Loucy (cell line): ENCODE measurements around the gene AFF3.

Experiments used
- H2AFZ ChIP-seq: fragments of 200-600 bp; sonication (generic); 2 replicates; pipeline ENCODE4 v1.6.0; 2016; ENCODE audit warnings: antibody characterized with exemption, mild to moderate bottlenecking, low read length, moderate library complexity
- H3F3A ChIP-seq: fragments of 200-600 bp; 2 replicates; pipeline ENCODE4 v1.6.0; 2016; ENCODE audit warnings: antibody characterized with exemption, low read depth, mild to moderate bottlenecking
- H3K27me3 ChIP-seq: fragments of 200-600 bp; sonication (generic); 2 replicates; pipeline ENCODE4 v1.6.1; 2014; ENCODE audit warnings: low read length, mild to moderate bottlenecking; ENCODE audit not compliant: insufficient read depth, poor library complexity, severe bottlenecking
- H3K36me3 ChIP-seq: fragments of 200-600 bp; sonication (generic); 2 replicates; pipeline ENCODE4 v1.6.1; 2016; ENCODE audit warnings: low read length; ENCODE audit not compliant: insufficient read depth
- H3K4me1 ChIP-seq: fragments of 200-600 bp; sonication (generic); 2 replicates; pipeline ENCODE4 v1.5.1; 2014; ENCODE audit warnings: low read length, mild to moderate bottlenecking; ENCODE audit not compliant: insufficient read depth, poor library complexity, severe bottlenecking
- H3K4me2 ChIP-seq: fragments of 200-600 bp; sonication (generic); 2 replicates; pipeline ENCODE4 v1.6.0; 2014; ENCODE audit warnings: antibody characterized with exemption, low read length, low read depth, mild to moderate bottlenecking; ENCODE audit not compliant: poor library complexity, severe bottlenecking
- H3K4me3 ChIP-seq: fragments of 200-600 bp; sonication (generic); 2 replicates; pipeline ENCODE4 v1.5.1; 2014; ENCODE audit warnings: low read length, mild to moderate bottlenecking, mixed read lengths; ENCODE audit not compliant: poor library complexity, severe bottlenecking
- H3K79me2 ChIP-seq: fragments of 200-600 bp; sonication (generic); 2 replicates; pipeline ENCODE4 v1.6.1; 2014; ENCODE audit warnings: low read length; ENCODE audit not compliant: insufficient read depth
- H3K9ac ChIP-seq: fragments of 200-600 bp; sonication (generic); 2 replicates; pipeline ENCODE4 v1.6.0; 2014; ENCODE audit warnings: mild to moderate bottlenecking, low read depth, low read length, moderate library complexity; ENCODE audit not compliant: poor library complexity, severe bottlenecking
- H3K9me2 ChIP-seq: fragments of 200-600 bp; sonication (generic); replicated peaks from 2 replicates; pipeline ENCODE4 v1.6.1; 2016; ENCODE audit warnings: low read depth, low read length, mixed read lengths
- H3K9me3 ChIP-seq: fragments of 200-600 bp; sonication (generic); 2 replicates; pipeline ENCODE4 v1.6.1; 2014; ENCODE audit warnings: mild to moderate bottlenecking, antibody characterized with exemption, low read length, low read depth; ENCODE audit not compliant: insufficient read depth
- H4K20me1 ChIP-seq: fragments of 200-600 bp; sonication (generic); 2 replicates; pipeline ENCODE4 v1.6.0; 2014; ENCODE audit warnings: antibody characterized with exemption, low read length, mild to moderate bottlenecking; ENCODE audit not compliant: insufficient read depth, poor library complexity, severe bottlenecking
- CTCF ChIP-seq: fragments of 200-600 bp; sonication (generic); conservative IDR thresholded peaks from 2 replicates; pipeline ENCODE4 v1.5.1; 2014; ENCODE audit warnings: mild to moderate bottlenecking, antibody characterized with exemption, low read length
- EZH2phosphoT487 ChIP-seq: fragments of 200-600 bp; IDR thresholded peaks from 2 replicates; pipeline ENCODE4 v1.6.1; 2018; ENCODE audit warnings: antibody characterized with exemption, mild to moderate bottlenecking, moderate library complexity, borderline replicate concordance

Gene AFF3

GRCh38 chr2:99851089-99851488 lies 291.3 kb downstream of the AFF3 start:
- Histone ChIP-seq H3K9ac (no peak overlapping the region), H3K9me2 (no peaks in the 10 kb centered on the region), H3K4me2 (no peak overlapping the region), H3K79me2 (no peaks in the 10 kb centered on the region), H4K20me1 (no peaks in the 10 kb centered on the region), H3K36me3 (no peaks in the 10 kb centered on the region), H3K4me1 (no peaks in the 10 kb centered on the region), H3K27me3 (no peaks in the 10 kb centered on the region), H3K4me3 (no peak overlapping the region), H3K9me3 (no peaks in the 10 kb centered on the region), H3F3A (no peaks in the 10 kb centered on the region), H2AFZ (no peak overlapping the region)
- TF ChIP-seq CTCF (no peak), EZH2phosphoT487 (no peak)

GRCh38 chr2:99850084-99850710 lies 292.2 kb downstream of the AFF3 start:
- Histone ChIP-seq H3K9ac (no peak overlapping the region), H3F3A (no peaks in the 10 kb centered on the region)
- no peak for TF ChIP-seq CTCF
- no peak for TF ChIP-seq EZH2phosphoT487

GRCh38 chr2:99846462-99847107 lies 295.8 kb downstream of the AFF3 start:
- Histone ChIP-seq H3K4me2 (no peak overlapping the region), H4K20me1 (no peaks in the 10 kb centered on the region), H3K79me2 (no peaks in the 10 kb centered on the region), H3K9me2 (no peaks in the 10 kb centered on the region), H3K27me3 (no peaks in the 10 kb centered on the region), H3K9ac (no peak overlapping the region), H3K9me3 (no peaks in the 10 kb centered on the region), H3F3A (no peaks in the 10 kb centered on the region), H3K4me3 (no peak overlapping the region), H3K4me1 (no peaks in the 10 kb centered on the region), H3K36me3 (no peaks in the 10 kb centered on the region), H2AFZ (no peak overlapping the region)
- TF ChIP-seq EZH2phosphoT487 (no peak), CTCF (no peak)

More at GRCh38 chr2:99850084-99850710, 292.2 kb downstream of the AFF3 start:
- Histone ChIP-seq H4K20me1 (no peaks in the 10 kb centered on the region), H3K9me3 (no peaks in the 10 kb centered on the region), H3K9me2 (no peaks in the 10 kb centered on the region), H3K27me3 (no peaks in the 10 kb centered on the region), H3K4me2 (no peak overlapping the region), H3K4me3 (no peak overlapping the region), H2AFZ (no peak overlapping the region), H3K79me2 (no peaks in the 10 kb centered on the region), H3K4me1 (no peaks in the 10 kb centered on the region), H3K36me3 (no peaks in the 10 kb centered on the region)
